Right lobe of liver (tissue), 6 donors: ENCODE results near the gene C11orf52. TPM values are rescaled to one million over a fixed set of nuclear protein-coding genes. Genes with fewer than 3 reads are reported as not detected.
A peak's percentile ranks its signal among the peaks of the same experiment; 100 is the strongest.

Experiments used
- ATAC-seq, 4 donors: fragments of 200-7000 bp; cut with Tn5 transposase; one replicate each; pipeline ENCODE4 v1.9.1; 2020; ENCODE audit warnings: mild to moderate bottlenecking in 4 of 4, moderate library complexity in 4 of 4
- DNase-seq, 3 donors: peaks; one replicate each; pipeline ENCODE4 v3.0.0-alpha.2; 2020
- H3K27ac ChIP-seq, 3 donors: fragments of 200-600 bp; one replicate each; pipeline ENCODE4 v1.8.0; 2022
- H3K27me3 ChIP-seq, 2 donors: fragments of 200-600 bp; one replicate each; pipeline ENCODE4 v1.8.0; 2022
- H3K36me3 ChIP-seq, 4 donors: fragments of 200-600 bp; sonication (generic) in 1 of 4; one replicate each; pipeline versions ENCODE4 v1.5.1 to v1.8.0; 2017 to 2022; ENCODE audit warnings: control low read depth in 1 of 4
- H3K4me1 ChIP-seq, 4 donors: fragments of 200-600 bp; sonication (generic) in 1 of 4; one replicate each; pipeline versions ENCODE4 v1.5.1 to v1.8.0; 2017 to 2022; ENCODE audit warnings: control low read depth in 1 of 4
- H3K4me3 ChIP-seq, 3 donors: fragments of 200-600 bp; one replicate each; pipeline ENCODE4 v1.8.0; 2022
- H3K9me3 ChIP-seq, 4 donors: fragments of 200-600 bp; sonication (generic) in 1 of 4; one replicate each; pipeline versions ENCODE4 v1.5.1 to v1.8.0; 2017 to 2022; ENCODE audit warnings: control low read depth in 1 of 4
- CTCF ChIP-seq, 4 donors: fragments of 200-600 bp in 3 of 4; fragments of 450-650 bp in 1 of 4; IDR thresholded peaks; one replicate each; pipeline versions ENCODE4 v1.5.1 to v1.8.0; 2016 to 2022; ENCODE audit warnings: antibody characterized with exemption in 4 of 4, mild to moderate bottlenecking in 2 of 4
- POLR2A ChIP-seq: fragments of 450-650 bp; IDR thresholded peaks from one replicate; pipeline ENCODE4 v1.6.1; 2017; ENCODE audit warnings: antibody characterized with exemption, mild to moderate bottlenecking
- WGBS: methylation state at CpG from one replicate; pipeline ENCODE4 v1.1.6; 2018; ENCODE audit warnings: low coverage, low lambda C conversion rate; ENCODE audit not compliant: insufficient coverage; ENCODE audit errors: missing lambda C conversion rate; 5-methylcytosine and 5-hydroxymethylcytosine counted together
- intact Hi-C, 2 donors: fragments of 100-400 bp; cut with DNase I; formaldehyde crosslinking; loops; one replicate each; pipeline versions ENCODE4 v1.11.2 to v1.14.1; 2022
- total RNA-seq, 6 experiments: library from RNA; depleted of rRNA in 2 of 6; stranded (reverse); fragments of >200 nt in 2 of 6; fragmentation: NEBNext Ultra II Directional in 3 of 6; extraction: Animal tissue kit (Norgen Biotek cat#: 25700) in 3 of 6; gene quantifications; one replicate each; pipeline versions ENCODE4 v1.1.0 to v1.2.4, GENCODE V29; 2016 to 2023
- donor health status: DM: no; HTN: yes; CAD: no.
- donor health status: DM: no; HTN: no; CAD: no.
- donor health status: DM: no; HTN: no; CAD: no.
- donor health status: DM: no; HTN: yes; CAD: no.
- donor health status: DM: no; HTN: yes; CAD: no.

C11orf52 gene
- total RNA-seq, 6 experiments from 2014 or later: 6.4 to 12.6 (median 10.3) TPM

- WGBS: 61% methylated on average over 2 of the region's 3 CpGs
- Histone ChIP-seq H3K4me3 (no peak overlapping the region), H3K4me1 (peaks cover 0 to 7% (median 0%) of the 10 kb centered on the region in 4 donors), H3K9me3 (no peaks in the 10 kb centered on the region), H3K27me3 (no peaks in the 10 kb centered on the region), H3K36me3 (no peaks in the 10 kb centered on the region), H3K27ac (peak overlapping the region in 1 of 3 donors; percentile 35)
- ATAC-seq (peak in 1 of 4 donors; percentile 59), DNase-seq (no peak)
- intact Hi-C loops: no loop called here
- TF ChIP-seq POLR2A: no peak
- no peak for TF ChIP-seq CTCF (IDR thresholded peaks at IDR 0.05)
Measured at GRCh38 chr11:111946499-111946898, 27.8 kb downstream of the C11orf52 start.

GRCh38 chr11:111947143-111947542 lies 28.4 kb downstream of the C11orf52 start:
- intact Hi-C loops: no loop called here
- no peaks in the 10 kb centered on the region for H3K36me3 ChIP-seq
- peak overlapping the region in 1 of 3 donors; percentile 35 for H3K27ac ChIP-seq
- DNase-seq: no peak
- no peaks in the 10 kb centered on the region for H3K27me3 ChIP-seq
- peaks cover 0 to 7% (median 0%) of the 10 kb centered on the region in 4 donors for H3K4me1 ChIP-seq
- H3K4me3 ChIP-seq: no peak overlapping the region
- no peak for ATAC-seq
- TF ChIP-seq CTCF (IDR thresholded peaks at IDR 0.05) (no peak), POLR2A (no peak)
- H3K9me3 ChIP-seq: no peaks in the 10 kb centered on the region

- Histone ChIP-seq H3K4me1 (peaks cover 0 to 7% (median 0%) of the 10 kb centered on the region in 4 donors), H3K4me3 (no peak overlapping the region), H3K9me3 (no peaks in the 10 kb centered on the region), H3K36me3 (no peaks in the 10 kb centered on the region), H3K27me3 (no peaks in the 10 kb centered on the region), H3K27ac (no peak overlapping the region)
- intact Hi-C loops: no loop called here
- 54% methylated on average over 7 of the region's 7 CpGs for WGBS
- ATAC-seq: peak; percentile 25 to 65 (median 38)
- no peak for DNase-seq
- no peak for TF ChIP-seq CTCF (IDR thresholded peaks at IDR 0.05)
- no peak for TF ChIP-seq POLR2A
Measured at GRCh38 chr11:111949519-111950426, 31.1 kb downstream of the C11orf52 start.

GRCh38 chr11:111951565-111951964 lies 32.9 kb downstream of the C11orf52 start:
- Histone ChIP-seq H3K27ac (no peak overlapping the region), H3K4me3 (no peak overlapping the region), H3K4me1 (peaks cover 0 to 3% (median 0%) of the 10 kb centered on the region in 4 donors), H3K27me3 (no peaks in the 10 kb centered on the region), H3K36me3 (no peaks in the 10 kb centered on the region), H3K9me3 (no peaks in the 10 kb centered on the region)
- DNase-seq: no peak
- TF ChIP-seq POLR2A (no peak), CTCF (IDR thresholded peaks at IDR 0.05) (no peak)
- no peak for ATAC-seq
- WGBS: 93% methylated on average over 3 of the region's 3 CpGs
- intact Hi-C loops: no loop called here
